A673 (cell line): ENCODE measurements around the gene ALG5. TPM values are rescaled to one million over a fixed set of nuclear protein-coding genes. Genes with fewer than 3 reads are reported as not detected.

Experiments
- Bru-seq: library from RNA; stranded (reverse); fragments of 400-500 nt; gene quantifications from one replicate; lab custom pipeline; 2021; lab: Mats Ljungman, UMichigan
- BruChase-seq, 2 experiments: library from RNA; stranded (reverse); fragments of 400-500 nt; gene quantifications; one replicate each; lab custom pipeline; 2021; lab: Mats Ljungman, UMichigan
- BruUV-seq: library from RNA; stranded (reverse); fragments of 400-500 nt; replicated peaks from 2 replicates; lab custom pipeline; 2021; lab: Mats Ljungman, UMichigan
- CTCF ChIA-PET: fragments of 300-600 bp; sonication (Branson Sonifier 250); formaldehyde crosslinking; loops from one replicate; lab custom pipeline; 2022; ENCODE audit warnings: antibody characterized with exemption; lab: Charles Lee
- POLR2A ChIA-PET: fragments of 300-600 bp; sonication (Branson Sonifier 250); formaldehyde crosslinking; loops from one replicate; lab custom pipeline; 2022; ENCODE audit warnings: antibody characterized with exemption; ENCODE audit not compliant: low non-redundant PET; lab: Charles Lee
- DNase-seq: peaks from one replicate; pipeline ENCODE4 v3.0.0-alpha.2; 2015; ENCODE audit warnings: low spot score
- H3K27ac ChIP-seq: fragments of 200-600 bp; sonication (generic); 2 replicates; pipeline ENCODE4 v1.5.1; 2016; ENCODE audit warnings: mixed run types, low read depth, mild to moderate bottlenecking, mixed read lengths, antibody characterized with exemption, low read length; ENCODE audit not compliant: poor library complexity, severe bottlenecking
- H3K27me3 ChIP-seq: fragments of 200-600 bp; sonication (generic); replicated peaks from 2 replicates; pipeline ENCODE4 v1.6.1; 2017; ENCODE audit warnings: mixed run types, low read depth, mild to moderate bottlenecking, mixed read lengths, antibody characterized with exemption, low read length; ENCODE audit not compliant: insufficient read depth, poor library complexity
- H3K36me3 ChIP-seq: fragments of 200-600 bp; sonication (generic); 2 replicates; pipeline ENCODE4 v1.6.1; 2016; ENCODE audit warnings: mixed run types, mild to moderate bottlenecking, mixed read lengths, antibody characterized with exemption, low read length; ENCODE audit not compliant: insufficient read depth, poor library complexity, severe bottlenecking
- H3K4me1 ChIP-seq: fragments of 200-600 bp; sonication (generic); 2 replicates; pipeline ENCODE4 v1.6.1; 2017; ENCODE audit warnings: mixed run types, mild to moderate bottlenecking, mixed read lengths, antibody characterized with exemption, low read length; ENCODE audit not compliant: insufficient read depth, poor library complexity, severe bottlenecking
- H3K4me3 ChIP-seq: fragments of 200-600 bp; sonication (generic); 2 replicates; pipeline ENCODE4 v1.5.1; 2016; ENCODE audit warnings: low read depth, mixed run types, mild to moderate bottlenecking, mixed read lengths, low read length; ENCODE audit not compliant: poor library complexity, severe bottlenecking
- H3K9me3 ChIP-seq: fragments of 200-600 bp; sonication (generic); 2 replicates; pipeline ENCODE4 v1.6.1; 2016; ENCODE audit warnings: mixed run types, low read depth, mild to moderate bottlenecking, mixed read lengths, antibody characterized with exemption, low read length; ENCODE audit not compliant: poor library complexity, severe bottlenecking
- CTCF ChIP-seq: fragments of 300-800, 200-600 bp; sonication (generic); conservative IDR thresholded peaks from 2 replicates; pipeline ENCODE4 v1.5.1; 2017; ENCODE audit warnings: low read depth, mild to moderate bottlenecking, antibody characterized with exemption, low read length, moderate library complexity, mixed read lengths
- EZH2 ChIP-seq: fragments of 200-600 bp; sonication (generic); IDR thresholded peaks from 2 replicates; pipeline ENCODE4 v1.6.1; 2017; ENCODE audit warnings: borderline replicate concordance, low read depth, mild to moderate bottlenecking, mixed read lengths, antibody characterized with exemption, low read length; ENCODE audit not compliant: poor library complexity, severe bottlenecking
- intact Hi-C: fragments of 100-400 bp; cut with micrococcal nuclease; formaldehyde crosslinking; loops from one replicate; pipeline ENCODE4 v1.10.0; 2022; ENCODE audit not compliant: unreplicated experiment
- long read RNA-seq: library from polyadenylated mRNA; stranded (forward); transcript quantifications from one replicate; pipeline ENCODE4 v2.0.0, GENCODE V29; 2022
- total RNA-seq: library from RNA; stranded (reverse); gene quantifications from 2 replicates; pipeline ENCODE4 v1.2.3, GENCODE V29; 2021

ALG5 gene
- total RNA-seq: 45.4 and 52.0 TPM in 2 replicates
- percentile 91 among the genes with signal in this experiment for Bru-seq, nascent RNA
- BruChase-seq, experiment 1, labeled RNA remaining after a 2-hour chase: percentile 77 among the genes with signal in this experiment
- percentile 74 among the genes with signal in this experiment for BruChase-seq, experiment 2, labeled RNA remaining after a 6-hour chase
- long read RNA-seq, transcript ALG5-201 (10 exons, 1,154 nt): major isoform, 109 of 134 reads
- long read RNA-seq, partial matches to known transcripts: 3 of 134 reads
- long read RNA-seq, other reads (novel, unspliced or antisense): 22 of 134 reads

- Histone ChIP-seq H3K27me3 (no peaks in the 10 kb centered on the region), H3K36me3 (peaks cover 31% of the 10 kb centered on the region), H3K4me3 (peak within 1 kb of the TSS; percentile 69), H3K27ac (peak within 1 kb of the TSS; percentile 99), H3K9me3 (no peaks in the 10 kb centered on the region), H3K4me1 (peaks cover 21% of the 10 kb centered on the region)
- no TSS peak for BruUV-seq
- intact Hi-C loops: loop anchor here (10.0 kb wide), 1 partner anchor 324 kb away; the partner anchor contains the start of gene SERTM1
- DNase-seq: peak; percentile 95
- POLR2A ChIA-PET: interaction anchor here (0.7 to 0.9 kb wide), 2 partner anchors 307 to 655 kb away, joined by 3 to 6 read pairs; no protein-coding TSS in a partner anchor
- TF ChIP-seq EZH2 (no peak), CTCF (peak; percentile 78)
- CTCF ChIA-PET: interaction anchor here (0.7 kb wide), 1 partner anchor 506 kb away, joined by 3 read pairs; no protein-coding TSS in a partner anchor
Observed at GRCh38 chr13:36999054-36999714, at the start of gene ALG5. ALG5 (minus strand) TSS chr13:36999340; CDS start chr13:36999300, 40 bp downstream.

- no TSS peak for BruUV-seq
- TF ChIP-seq EZH2 (no peak), CTCF (no peak)
- CTCF ChIA-PET: no interaction called here
- H3K9me3 ChIP-seq: no peaks in the 10 kb centered on the region
- peaks cover 24% of the 10 kb centered on the region for H3K4me1 ChIP-seq
- H3K4me3 ChIP-seq: no peak overlapping the region
- intact Hi-C loops: loop anchor here (10.0 kb wide), 1 partner anchor 753 kb away; the partner anchor contains the start of gene CCDC169
- H3K27me3 ChIP-seq: no peaks in the 10 kb centered on the region
- H3K27ac ChIP-seq: no peak overlapping the region
- H3K36me3 ChIP-seq: peaks cover 38% of the 10 kb centered on the region
- POLR2A ChIA-PET: no interaction called here
- no peak for DNase-seq
Observed at GRCh38 chr13:37047846-37048245, 48.7 kb upstream of the ALG5 start.

GRCh38 chr13:37047032-37047431 lies 47.9 kb upstream of the ALG5 start:
- DNase-seq: no peak
- H3K36me3 ChIP-seq: peaks cover 45% of the 10 kb centered on the region
- no peaks in the 10 kb centered on the region for H3K27me3 ChIP-seq
- H3K27ac ChIP-seq: no peak overlapping the region
- CTCF ChIA-PET: no interaction called here
- BruUV-seq: no TSS peak
- POLR2A ChIA-PET: no interaction called here
- TF ChIP-seq CTCF (no peak), EZH2 (no peak)
- H3K4me1 ChIP-seq: peaks cover 24% of the 10 kb centered on the region
- intact Hi-C loops: loop anchor here (10.0 kb wide), 1 partner anchor 752 kb away; the partner anchor contains the start of gene CCDC169
- H3K9me3 ChIP-seq: no peaks in the 10 kb centered on the region
- H3K4me3 ChIP-seq: no peak overlapping the region
